ENCODE measurements around the gene SOX18.

Gene SOX18

DNA sequence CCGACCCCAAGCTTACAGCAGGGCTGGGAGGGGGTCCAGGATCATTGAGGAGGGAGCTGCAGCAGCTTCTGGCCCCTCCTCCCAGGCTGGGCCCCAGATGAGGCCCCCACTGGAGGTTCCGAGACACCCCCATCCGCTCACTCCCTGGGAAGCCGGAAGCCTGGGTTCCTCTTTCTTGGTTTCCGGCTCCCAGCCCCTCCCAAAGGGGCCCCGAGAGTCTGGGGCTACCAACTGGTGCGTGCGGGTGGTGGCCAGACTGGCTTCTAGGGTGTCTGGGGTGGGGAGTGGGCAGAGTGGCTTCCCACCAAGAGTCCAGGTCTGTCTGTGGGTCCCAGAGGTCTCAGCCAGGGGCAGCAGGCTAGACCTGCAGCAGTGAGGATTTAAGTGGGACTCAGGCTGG lies 27.7 kb upstream of the SOX18 start:
- no peak for DNase-seq (ENCODE audit: low read depth in 2 of 2)

DNA sequence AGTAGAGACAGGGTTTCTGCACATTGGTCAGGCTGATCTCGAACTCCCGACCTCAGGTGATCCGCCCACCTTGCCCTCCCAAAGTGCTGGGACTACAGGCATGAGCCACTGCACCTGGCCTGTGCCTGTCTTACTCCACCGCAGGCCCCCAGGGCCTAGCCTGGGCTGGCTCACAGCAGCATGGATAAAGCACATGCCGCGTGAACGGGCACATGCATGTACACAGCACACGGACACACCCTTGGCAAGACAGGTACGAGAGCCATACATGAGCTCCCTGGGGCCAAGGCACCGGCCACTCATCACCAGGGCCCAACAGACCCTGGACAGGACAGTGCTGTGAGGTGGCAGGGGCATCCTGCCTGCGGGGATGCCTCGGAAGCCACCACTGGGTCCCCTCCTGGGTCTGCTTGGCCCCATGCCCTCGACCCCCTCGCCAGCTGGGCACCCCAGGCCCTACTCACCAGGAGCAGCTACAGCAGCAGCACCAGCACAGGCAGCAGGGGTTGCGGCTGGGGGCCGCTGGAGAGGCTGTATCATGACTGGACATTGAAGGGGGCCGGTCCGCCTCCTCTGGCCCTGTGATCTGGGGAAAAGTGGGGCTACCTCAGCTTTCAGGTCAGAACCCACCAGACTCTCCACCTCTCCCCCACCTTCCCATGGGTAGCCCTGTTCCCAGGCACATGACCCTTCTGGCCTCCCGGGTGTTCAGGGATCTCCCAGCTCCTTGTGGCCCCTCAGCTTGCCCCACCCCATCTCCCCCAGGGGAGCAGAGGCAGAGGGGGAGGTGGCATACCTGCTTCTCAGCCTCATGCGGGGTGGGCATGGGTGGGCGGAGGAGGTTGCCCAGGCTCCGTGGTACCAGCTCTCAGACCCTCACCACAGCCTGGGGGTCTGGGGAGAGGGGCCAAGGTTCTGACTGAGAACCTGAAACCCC lies 26.9 kb upstream of the SOX18 start:
- no peak for DNase-seq (ENCODE audit: low read depth in 2 of 2)
- H3K4me3 ChIP-seq (replicated peaks in 1 of 2; ENCODE audit: low read depth in 2 of 2, low read length in 2 of 2) = no peak overlapping the region
- TF ChIP-seq, protein P1, sequence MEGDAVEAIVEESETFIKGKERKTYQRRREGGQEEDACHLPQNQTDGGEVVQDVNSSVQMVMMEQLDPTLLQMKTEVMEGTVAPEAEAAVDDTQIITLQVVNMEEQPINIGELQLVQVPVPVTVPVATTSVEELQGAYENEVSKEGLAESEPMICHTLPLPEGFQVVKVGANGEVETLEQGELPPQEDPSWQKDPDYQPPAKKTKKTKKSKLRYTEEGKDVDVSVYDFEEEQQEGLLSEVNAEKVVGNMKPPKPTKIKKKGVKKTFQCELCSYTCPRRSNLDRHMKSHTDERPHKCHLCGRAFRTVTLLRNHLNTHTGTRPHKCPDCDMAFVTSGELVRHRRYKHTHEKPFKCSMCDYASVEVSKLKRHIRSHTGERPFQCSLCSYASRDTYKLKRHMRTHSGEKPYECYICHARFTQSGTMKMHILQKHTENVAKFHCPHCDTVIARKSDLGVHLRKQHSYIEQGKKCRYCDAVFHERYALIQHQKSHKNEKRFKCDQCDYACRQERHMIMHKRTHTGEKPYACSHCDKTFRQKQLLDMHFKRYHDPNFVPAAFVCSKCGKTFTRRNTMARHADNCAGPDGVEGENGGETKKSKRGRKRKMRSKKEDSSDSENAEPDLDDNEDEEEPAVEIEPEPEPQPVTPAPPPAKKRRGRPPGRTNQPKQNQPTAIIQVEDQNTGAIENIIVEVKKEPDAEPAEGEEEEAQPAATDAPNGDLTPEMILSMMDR (IDR thresholded peaks at IDR 0.05; ENCODE audit: low read depth, low read length) = no peak

More for the DNA sequence above, 27.7 kb upstream of the SOX18 start:
- TF ChIP-seq, protein P1 (IDR thresholded peaks at IDR 0.05; ENCODE audit: low read depth, low read length) = no peak
- H3K4me3 ChIP-seq (replicated peaks in 1 of 2; ENCODE audit: low read depth in 2 of 2, low read length in 2 of 2) = no peak overlapping the region

DNA sequence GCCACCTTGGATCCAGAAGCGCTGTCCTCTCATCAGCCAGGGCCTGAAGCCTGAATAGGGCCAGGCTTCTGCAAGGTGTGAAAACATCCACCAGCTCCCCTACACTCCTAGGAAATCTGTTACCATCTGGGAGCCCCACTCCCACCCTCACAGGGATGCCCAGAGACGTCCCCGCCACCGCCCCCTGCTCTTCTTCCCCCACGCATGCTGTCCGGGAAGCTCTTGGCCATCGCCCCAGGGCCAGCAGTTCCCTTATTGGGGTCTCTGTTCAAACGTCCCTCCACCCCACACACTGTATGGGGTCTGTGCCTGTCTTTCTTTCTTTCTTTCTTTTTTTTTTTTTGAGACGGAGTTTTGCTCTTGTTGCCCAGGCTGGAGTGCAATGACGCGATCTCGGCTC lies 26.1 kb upstream of the SOX18 start:
- no peak overlapping the region for H3K4me3 ChIP-seq (replicated peaks in 1 of 2; ENCODE audit: low read depth in 2 of 2, low read length in 2 of 2)
- DNase-seq (ENCODE audit: low read depth in 2 of 2) = no peak
- TF ChIP-seq, protein P1 (IDR thresholded peaks at IDR 0.05; ENCODE audit: low read depth, low read length) = no peak

DNA sequence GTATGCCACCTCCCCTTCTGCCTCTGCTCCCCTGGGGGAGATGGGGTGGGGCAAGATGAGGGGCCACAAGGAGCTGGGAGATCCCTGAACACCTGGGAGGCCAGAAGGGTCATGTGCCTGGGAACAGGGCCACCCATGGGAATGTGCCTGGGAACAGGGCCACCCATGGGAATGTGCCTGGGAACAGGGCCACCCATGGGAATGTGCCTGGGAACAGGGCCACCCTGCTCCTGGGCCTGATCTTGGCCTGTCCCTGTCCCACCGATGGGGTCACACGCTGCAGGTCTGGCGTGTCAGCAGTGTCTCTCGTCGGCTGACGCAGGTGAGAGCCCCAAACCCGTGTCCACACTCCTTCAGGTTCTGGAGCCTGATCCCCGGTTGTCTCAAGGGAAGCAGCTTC lies 25.5 kb upstream of the SOX18 start:
- no peak for DNase-seq (ENCODE audit: low read depth in 2 of 2)
- TF ChIP-seq, protein P1 (IDR thresholded peaks at IDR 0.05; ENCODE audit: low read depth, low read length) = no peak
- H3K4me3 ChIP-seq (replicated peaks in 1 of 2; ENCODE audit: low read depth in 2 of 2, low read length in 2 of 2) = no peak overlapping the region

DNA sequence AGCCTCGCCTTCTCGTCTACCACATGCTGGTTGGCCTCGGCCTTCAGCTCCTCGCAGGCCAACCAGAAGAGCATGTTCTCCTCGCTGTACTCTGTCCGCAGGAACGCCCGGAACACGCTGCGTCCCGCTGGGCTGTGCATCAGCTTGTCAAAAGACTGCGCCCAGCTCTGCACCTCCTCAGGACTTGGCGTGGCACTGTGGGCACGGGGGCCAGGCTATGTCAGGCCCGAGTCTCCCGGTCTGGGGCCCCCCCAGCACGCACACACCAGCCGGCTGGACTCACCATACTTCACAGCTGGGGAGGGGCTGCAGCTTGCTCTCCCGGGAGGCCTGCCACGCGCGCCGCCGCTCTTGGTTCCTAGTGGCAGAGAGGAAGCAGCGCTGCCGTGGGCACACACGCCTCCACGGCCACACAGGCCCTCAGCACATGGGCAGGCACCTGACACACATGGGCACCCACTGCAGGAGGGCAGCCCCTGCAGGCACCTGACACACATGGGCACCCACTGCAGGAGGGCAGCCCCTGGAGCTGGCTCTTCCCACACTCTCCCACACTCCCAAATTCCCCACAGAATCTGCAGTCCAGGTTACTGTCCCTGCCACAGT lies 24.8 kb upstream of the SOX18 start:
- no peak overlapping the region for H3K4me3 ChIP-seq (replicated peaks in 1 of 2; ENCODE audit: low read depth in 2 of 2, low read length in 2 of 2)
- TF ChIP-seq, protein P1 (IDR thresholded peaks at IDR 0.05; ENCODE audit: low read depth, low read length) = no peak

DNA sequence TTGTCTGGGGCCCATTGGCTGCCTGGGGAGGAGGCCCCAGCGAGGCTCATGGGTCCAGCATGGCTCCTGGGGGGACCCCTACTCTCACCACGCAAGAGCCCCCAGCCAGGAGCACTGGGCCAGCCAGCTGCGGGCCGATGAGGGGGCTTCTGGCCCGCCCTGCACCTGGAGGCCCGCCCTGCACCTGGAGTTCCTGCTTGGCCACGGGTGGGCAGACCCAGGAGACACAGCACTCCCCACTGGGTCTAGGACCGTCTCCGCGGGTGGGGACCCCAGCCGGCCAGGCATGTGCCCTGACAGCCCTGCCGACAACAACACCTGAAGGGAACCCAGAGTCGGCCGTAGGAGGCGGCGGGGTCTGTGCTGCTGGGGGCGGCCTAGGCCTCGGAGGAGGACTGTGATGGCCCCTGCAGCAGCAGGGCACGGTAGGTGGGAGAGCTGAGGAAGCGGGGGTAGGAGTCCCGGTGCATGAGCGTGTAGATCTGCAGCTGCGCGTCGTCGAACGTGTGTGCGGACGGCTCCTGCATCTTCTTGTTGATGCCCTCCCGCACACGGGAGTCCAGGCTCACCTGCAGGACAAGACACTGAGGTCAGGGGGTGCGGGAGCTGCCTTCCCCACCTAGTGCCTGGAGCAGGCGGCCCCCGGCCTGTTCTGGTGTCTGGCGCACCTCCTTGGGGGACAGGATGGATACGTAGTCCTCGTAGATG lies 24.2 kb upstream of the SOX18 start:
- no peak overlapping the region for H3K4me3 ChIP-seq (replicated peaks in 1 of 2; ENCODE audit: low read depth in 2 of 2, low read length in 2 of 2)
- TF ChIP-seq, protein P1 (IDR thresholded peaks at IDR 0.05; ENCODE audit: low read depth, low read length) = no peak
- no peak for DNase-seq (ENCODE audit: low read depth in 2 of 2)

More for the DNA sequence above, 24.8 kb upstream of the SOX18 start:
- DNase-seq (ENCODE audit: low read depth in 2 of 2) = no peak

Data from cardiac fibroblast (primary cell).